GM12878 (cell line): Measurements from ENCODE around the gene MPC1.

ENCODE experiments used
- BMI1 ChIP-seq: fragments of 450-650 bp; IDR thresholded peaks from 2 replicates; pipeline ENCODE4 v1.6.1; 2016; ENCODE audit warnings: mild to moderate bottlenecking, moderate library complexity, borderline replicate concordance
- CHD2 ChIP-seq: IDR thresholded peaks from 2 replicates; pipeline ENCODE4 v1.6.1; 2011; ENCODE audit warnings: low read depth, low read length, improper control_type of control experiment, borderline replicate concordance
- CTCF ChIP-seq, 3 experiments: IDR thresholded peaks in 2 of 3; conservative IDR thresholded peaks in 1 of 3; 2 replicates each; pipeline ENCODE4 v1.5.1; 2011; ENCODE audit warnings: low read depth in 3 of 3, low read length in 3 of 3, mild to moderate bottlenecking in 3 of 3, control low read depth in 2 of 3, moderate library complexity in 2 of 3, inconsistent platforms in 1 of 3, mixed read lengths in 1 of 3; ENCODE audit not compliant: control insufficient read depth in 2 of 3, insufficient read depth in 1 of 3; ENCODE audit errors: extremely low read depth in 1 of 3
- CUX1 ChIP-seq: IDR thresholded peaks from 2 replicates; pipeline ENCODE4 v1.6.1; 2012; ENCODE audit warnings: improper control_type of control experiment, low read depth, low read length; ENCODE audit not compliant: insufficient replicate concordance
- EZH2 ChIP-seq: IDR thresholded peaks from 2 replicates; pipeline ENCODE4 v1.6.1; 2012; ENCODE audit warnings: low read depth, mild to moderate bottlenecking, control low read depth, inconsistent platforms, low read length, borderline replicate concordance; ENCODE audit not compliant: control insufficient read depth
- NR2C2 ChIP-seq: IDR thresholded peaks from 2 replicates; pipeline ENCODE4 v1.6.1; 2011; ENCODE audit warnings: borderline replicate concordance, low read depth; ENCODE audit not compliant: control insufficient read depth, insufficient read length
- PBX3 ChIP-seq: IDR thresholded peaks from 2 replicates; pipeline ENCODE4 v1.6.1; 2011; ENCODE audit warnings: mild to moderate bottlenecking, low read depth, low read length, moderate library complexity; ENCODE audit not compliant: insufficient replicate concordance
- POLR2A ChIP-seq: IDR thresholded peaks from 2 replicates; pipeline ENCODE4 v1.6.1; 2011; ENCODE audit warnings: low read depth, mild to moderate bottlenecking, low read length
- REST ChIP-seq: IDR thresholded peaks from 2 replicates; pipeline ENCODE4 v1.6.1; 2012; ENCODE audit warnings: mild to moderate bottlenecking, low read depth, low read length
- SMC3 ChIP-seq: IDR thresholded peaks from 2 replicates; pipeline ENCODE4 v1.6.1; 2011; ENCODE audit warnings: low read length, improper control_type of control experiment, borderline replicate concordance
- SUZ12 ChIP-seq: fragments of 200-600 bp; sonication (generic); IDR thresholded peaks from one replicate; pipeline ENCODE4 v1.6.1; 2018; ENCODE audit warnings: antibody characterized with exemption, mild to moderate bottlenecking; ENCODE audit not compliant: unreplicated experiment

GRCh38 chr6:166369782-166370181 is 13.0 kb downstream of the MPC1 start:
- TF ChIP-seq POLR2A (no peak), REST (no peak), NR2C2 (no peak), BMI1 (no peak), SMC3 (no peak), CUX1 (no peak), CHD2 (no peak), CTCF (IDR thresholded peaks at IDR 0.05 in 2 of 3, conservative IDR thresholded peaks at IDR 0.05 in 1 of 3; ENCODE audit: control insufficient read depth in 2 of 3, extremely low read depth in 1 of 3, insufficient read depth in 1 of 3, low read depth in 3 of 3, low read length in 3 of 3) (no peak), EZH2 (no peak), SUZ12 (no peak), PBX3 (no peak)
